T1000 (cell line): ENCODE results near the gene RAB33B.
A peak's percentile ranks its signal among the peaks of the same experiment; 100 is the strongest.
"Not testable (repeated sequence)": the region's sequence is repeated elsewhere in the genome, so short reads cannot be mapped to it uniquely, and the experiment has no call there.

Source experiments
- DNase-seq: peaks from one replicate; lab custom pipeline; 2025; ENCODE audit warnings: mixed read lengths; lab: John Stamatoyannopoulos, UW

RAB33B gene

DNA sequence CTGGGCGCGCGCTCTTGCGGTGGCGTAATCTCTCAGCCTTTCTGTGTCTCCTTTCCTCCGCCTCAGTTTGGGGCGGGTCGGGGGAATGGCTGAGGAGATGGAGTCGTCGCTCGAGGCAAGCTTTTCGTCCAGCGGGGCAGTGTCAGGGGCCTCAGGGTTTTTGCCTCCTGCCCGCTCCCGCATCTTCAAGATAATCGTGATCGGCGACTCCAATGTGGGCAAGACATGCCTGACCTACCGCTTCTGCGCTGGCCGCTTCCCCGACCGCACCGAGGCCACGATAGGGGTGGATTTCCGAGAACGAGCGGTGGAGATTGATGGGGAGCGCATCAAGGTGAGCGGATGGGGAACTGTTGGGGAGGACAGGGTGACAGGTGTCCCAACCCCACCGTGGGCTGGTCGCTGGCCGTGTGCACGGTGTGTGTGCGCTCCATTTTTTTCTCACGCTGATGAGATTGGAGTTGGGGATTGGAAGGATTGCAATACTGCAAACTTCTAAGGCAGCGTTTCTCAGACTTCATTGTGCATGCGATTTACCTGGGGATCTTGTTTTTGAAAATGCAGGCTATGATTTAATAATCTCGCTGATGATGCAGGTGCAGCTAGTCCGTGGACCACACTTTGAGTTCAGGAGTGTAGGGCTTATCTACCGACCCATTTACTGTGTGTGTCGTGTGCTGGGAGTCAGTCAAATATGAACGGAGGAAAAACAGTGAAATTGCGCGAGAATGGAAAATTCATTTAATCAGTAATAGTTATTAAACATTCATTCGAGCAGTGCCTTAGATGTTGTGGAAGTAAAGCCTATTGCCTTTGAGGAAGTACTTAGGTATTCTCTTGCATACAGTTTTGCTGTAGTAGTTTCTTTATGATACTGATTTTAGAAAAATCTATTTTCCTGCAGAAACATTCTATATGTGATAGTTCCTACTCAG is at the start of gene RAB33B:
TSS of gene RAB33B (plus strand) at position 11 of the 935 bp plus-strand sequence. CDS start at position 86, 75 bp downstream.
- no peak for DNase-seq

- DNase-seq: no peak
Measured at GRCh38 chr4:139410312-139410711, 43.6 kb upstream of the RAB33B start.

- DNase-seq: not testable (repeated sequence)
Measured at GRCh38 chr4:139414671-139415210, 39.2 kb upstream of the RAB33B start.

DNA sequence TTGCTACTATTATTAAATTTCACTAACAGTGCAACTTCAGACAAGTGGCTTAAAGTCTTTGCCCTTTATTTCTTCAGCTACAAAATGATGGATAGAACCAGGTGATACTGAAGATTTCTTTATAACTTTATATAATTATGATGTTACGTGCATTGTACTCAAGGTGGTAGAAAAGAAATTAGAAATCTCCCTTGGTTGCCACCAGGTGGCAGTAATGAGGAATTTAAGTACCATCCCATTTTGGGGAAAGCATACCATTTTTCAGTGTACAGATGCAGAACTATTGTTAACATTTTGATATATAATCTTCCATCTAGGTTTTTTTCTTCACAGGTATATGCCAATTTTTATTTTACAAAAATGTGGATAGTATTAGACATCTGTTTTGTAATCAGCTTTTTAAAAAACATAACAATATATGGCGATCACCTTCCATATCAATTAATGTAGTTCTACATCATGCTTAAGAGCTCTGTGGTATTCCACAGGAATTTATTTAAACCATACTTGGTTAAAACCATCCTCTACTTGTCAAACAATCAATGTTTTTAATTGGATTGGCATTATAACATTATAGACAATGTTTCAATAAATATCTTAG is 37.7 kb upstream of the RAB33B start:
- DNase-seq: no peak

- DNase-seq: no peak
Measured at GRCh38 chr4:139419388-139419914, 34.5 kb upstream of the RAB33B start.

DNA sequence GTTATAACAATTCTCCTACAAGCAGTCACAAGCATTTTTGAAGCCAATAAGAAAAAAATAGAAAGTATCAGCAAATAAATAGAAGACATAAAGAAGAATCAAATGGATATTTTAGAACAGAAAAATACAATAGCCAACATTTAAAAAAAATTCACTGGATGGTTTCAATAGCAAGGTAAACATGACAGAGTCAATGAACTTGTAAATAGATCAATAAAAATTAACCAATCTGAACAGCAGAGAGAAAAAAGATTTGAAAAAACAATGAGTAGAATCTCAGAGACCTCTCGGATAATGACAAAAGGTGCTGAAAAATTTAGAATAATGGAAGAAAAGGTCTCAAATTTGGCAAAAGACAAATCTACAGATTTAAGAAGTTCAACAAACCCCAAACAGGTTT is 33.3 kb upstream of the RAB33B start:
- no peak for DNase-seq

DNA sequence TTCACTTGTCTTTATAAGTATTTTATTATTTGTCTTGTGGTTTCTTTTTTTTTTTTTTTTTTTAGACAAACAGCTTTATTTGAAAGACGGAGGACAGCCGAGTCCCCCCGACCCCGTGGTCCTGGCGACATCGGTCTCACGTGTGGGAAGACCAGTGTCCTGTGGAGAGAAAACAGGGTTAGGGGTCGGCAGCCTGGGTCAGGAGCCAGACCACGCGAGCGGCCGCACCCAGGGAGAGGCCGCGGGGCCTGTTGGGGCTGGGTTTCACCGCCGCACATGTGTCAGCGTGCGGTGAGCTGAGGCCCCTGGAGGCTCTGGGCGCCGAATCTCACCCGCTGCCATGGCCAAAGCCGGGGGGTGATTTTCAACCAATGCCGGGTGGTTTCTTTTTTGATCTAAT is 17.8 kb upstream of the RAB33B start:
- no peak for DNase-seq

DNA sequence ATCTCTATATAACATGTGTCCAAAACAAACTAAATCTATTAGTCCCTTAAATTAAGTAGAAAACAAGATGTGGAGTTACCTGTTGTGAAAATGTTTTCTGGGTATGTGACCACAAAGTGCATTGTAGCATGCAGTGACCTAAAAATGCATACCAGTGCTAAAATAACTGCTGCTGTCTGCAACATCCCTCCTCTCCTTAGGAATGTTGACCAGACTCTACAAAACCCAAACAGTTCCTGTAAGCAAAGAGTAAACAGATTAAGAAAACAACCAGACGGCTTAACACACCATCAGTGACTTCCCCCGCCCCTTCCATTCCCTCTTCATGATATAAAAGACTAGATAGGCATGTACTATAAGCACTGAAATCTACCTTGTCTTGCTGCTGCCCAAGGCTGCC is 15.8 kb upstream of the RAB33B start:
- no peak for DNase-seq

- no peak for DNase-seq
Measured at GRCh38 chr4:139441029-139441428, 12.9 kb upstream of the RAB33B start.

DNA sequence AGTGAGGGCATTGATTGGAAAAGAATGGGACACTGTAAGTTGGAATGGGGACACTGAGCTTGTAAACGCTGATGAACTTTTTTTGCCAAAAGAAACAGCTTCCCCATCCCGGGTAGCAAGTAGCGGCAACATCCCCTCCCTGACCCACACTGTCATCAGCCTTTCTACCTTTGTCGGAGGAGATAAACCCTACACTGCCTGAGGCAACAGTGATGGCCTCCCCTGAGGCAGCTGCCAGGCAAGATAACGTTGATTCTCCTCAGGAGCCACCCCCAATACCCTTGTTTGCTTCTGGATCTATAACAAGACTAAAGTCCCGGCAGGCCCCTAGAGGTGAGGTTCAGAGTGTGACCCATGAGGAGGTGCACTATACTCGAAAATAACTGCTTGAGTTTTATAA is 10.3 kb upstream of the RAB33B start:
- DNase-seq: no peak

DNA sequence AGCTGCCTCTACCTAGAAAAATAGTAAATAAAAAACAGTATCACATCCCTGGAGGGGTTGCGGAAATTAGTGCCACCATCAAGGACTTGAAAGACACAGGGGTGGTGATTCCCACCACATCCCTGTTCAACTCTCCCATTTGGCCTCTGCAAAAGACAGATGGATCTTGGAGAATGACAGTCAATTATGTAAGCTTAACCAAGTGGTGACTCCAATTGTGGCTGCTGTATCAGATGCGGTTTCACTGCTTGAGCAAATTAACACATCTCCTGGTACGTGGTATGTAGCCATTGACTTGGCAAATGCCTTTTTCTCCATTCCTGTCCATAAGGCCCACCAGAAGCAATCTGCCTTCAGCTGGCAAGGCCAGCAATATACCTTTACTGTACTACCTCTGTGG is 9.0 kb upstream of the RAB33B start:
- not testable (repeated sequence) for DNase-seq

DNA sequence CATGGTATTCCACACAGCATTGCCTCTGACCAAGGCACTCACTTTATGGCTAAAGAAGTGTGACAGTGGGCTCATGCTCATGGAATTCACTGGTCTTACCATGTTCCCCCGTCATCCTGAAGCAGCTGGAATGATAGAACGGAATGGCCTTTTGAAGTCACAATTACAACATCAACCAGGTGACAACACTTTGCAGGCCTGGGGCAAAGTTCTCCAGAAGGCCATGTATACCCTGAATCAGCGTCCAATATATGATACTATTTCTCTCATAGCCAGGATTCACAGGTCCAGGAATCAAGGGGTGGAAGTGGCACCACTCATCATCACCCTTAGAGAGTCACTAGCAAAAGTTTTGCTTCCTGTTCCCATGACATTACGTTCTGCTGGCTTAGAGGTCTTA is 6.8 kb upstream of the RAB33B start:
- DNase-seq: not testable (repeated sequence)

DNA sequence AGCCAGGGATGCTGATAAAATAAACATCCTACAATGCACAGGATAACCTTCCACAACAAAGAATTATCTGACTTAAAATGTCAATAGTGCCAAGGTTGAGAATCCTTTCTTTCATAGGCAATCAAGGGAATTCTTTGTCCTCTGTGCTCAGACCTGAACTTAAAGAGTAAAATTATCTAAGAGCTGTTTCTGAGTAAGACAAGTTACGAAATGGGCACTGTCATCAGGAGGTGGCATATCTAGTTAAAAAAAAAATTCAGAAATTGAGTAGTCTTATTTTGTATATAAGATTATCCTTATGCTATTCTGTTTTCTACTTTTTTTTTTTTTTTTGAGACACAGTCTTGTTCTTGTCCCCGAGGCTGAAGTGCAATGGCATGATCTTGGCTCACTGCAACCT is 3.3 kb upstream of the RAB33B start:
- no peak for DNase-seq

- DNase-seq: no peak
Measured at GRCh38 chr4:139451997-139452396, 1.9 kb upstream of the RAB33B start.

DNA sequence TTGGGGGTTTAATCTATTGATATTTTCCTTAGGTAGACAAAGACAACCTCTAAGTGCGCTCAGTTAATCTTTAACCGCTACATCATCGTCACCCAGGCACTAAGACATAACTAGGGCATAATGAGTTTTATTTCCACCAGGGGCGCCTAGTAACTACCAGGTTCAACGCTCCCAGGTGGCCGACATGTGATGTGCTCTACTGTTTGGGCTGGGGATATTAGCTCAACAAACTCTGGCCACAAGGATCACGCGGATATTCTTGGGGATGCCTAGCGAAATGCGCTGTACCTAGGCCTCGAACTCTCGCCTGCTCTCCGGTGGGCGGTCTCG is 915 bp upstream of the RAB33B start:
- no peak for DNase-seq

- peak; percentile 90 for DNase-seq
Measured at GRCh38 chr4:139453371-139454110, 380 bp upstream of the RAB33B start.

- DNase-seq: no peak
Measured at GRCh38 chr4:139455126-139455538, 1.2 kb downstream of the RAB33B start.

DNA sequence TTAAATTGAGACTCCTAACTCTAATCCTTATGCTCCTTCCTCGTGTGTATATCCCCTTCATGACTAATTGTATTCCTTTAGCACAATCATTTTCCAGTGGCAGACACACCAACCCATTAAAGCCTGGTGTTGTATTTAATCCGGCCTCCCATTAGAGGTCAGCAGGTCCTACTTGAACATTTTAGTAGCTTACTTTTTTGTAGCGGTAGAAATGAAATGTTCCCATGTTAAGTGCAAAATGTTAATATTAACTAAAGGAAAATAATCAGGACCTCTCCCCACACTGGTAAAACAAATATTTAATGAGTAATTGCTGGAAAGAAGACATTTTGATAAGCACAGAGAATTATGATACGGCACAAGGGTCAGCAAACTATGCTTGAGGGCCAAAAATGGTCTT is 3.4 kb downstream of the RAB33B start:
- DNase-seq: no peak

GRCh38 chr4:139458543-139458942 is 4.6 kb downstream of the RAB33B start:
- DNase-seq: no peak

GRCh38 chr4:139458999-139459398 is 5.1 kb downstream of the RAB33B start:
- no peak for DNase-seq

- no peak for DNase-seq
Measured at GRCh38 chr4:139460565-139460964, 6.6 kb downstream of the RAB33B start.

- no peak for DNase-seq
Measured at GRCh38 chr4:139461022-139461628, 7.2 kb downstream of the RAB33B start.
